ENCODE data around the gene HSBP1L1.

Gene HSBP1L1

GRCh38 chr18:79926306-79926705, 38.1 kb upstream of the HSBP1L1 start:
- no peak for TF ChIP-seq CTCF (IDR thresholded peaks at IDR 0.05; ENCODE audit: borderline replicate concordance, insufficient read depth, low read depth, low read length)
- H3K4me3 ChIP-seq (ENCODE audit: low read depth, low read length): no peak overlapping the region

- TF ChIP-seq CTCF (IDR thresholded peaks at IDR 0.05; ENCODE audit: borderline replicate concordance, insufficient read depth, low read depth, low read length): no peak
- H3K4me3 ChIP-seq (ENCODE audit: low read depth, low read length): no peak overlapping the region
These were observed 37.5 kb upstream of the HSBP1L1 start for GRCh38 chr18:79926715-79927606.

GRCh38 chr18:79927607-79928562, 36.6 kb upstream of the HSBP1L1 start:
- no peak for TF ChIP-seq CTCF (IDR thresholded peaks at IDR 0.05; ENCODE audit: borderline replicate concordance, insufficient read depth, low read depth, low read length)
- no peak overlapping the region for H3K4me3 ChIP-seq (ENCODE audit: low read depth, low read length)

GRCh38 chr18:79928563-79928960, 35.9 kb upstream of the HSBP1L1 start:
- no peak for TF ChIP-seq CTCF (IDR thresholded peaks at IDR 0.05; ENCODE audit: borderline replicate concordance, insufficient read depth, low read depth, low read length)
- no peak overlapping the region for H3K4me3 ChIP-seq (ENCODE audit: low read depth, low read length)

GRCh38 chr18:79930020-79930642, 34.3 kb upstream of the HSBP1L1 start:
- TF ChIP-seq CTCF (IDR thresholded peaks at IDR 0.05; ENCODE audit: borderline replicate concordance, insufficient read depth, low read depth, low read length): no peak
- H3K4me3 ChIP-seq (ENCODE audit: low read depth, low read length): no peak overlapping the region

DNA sequence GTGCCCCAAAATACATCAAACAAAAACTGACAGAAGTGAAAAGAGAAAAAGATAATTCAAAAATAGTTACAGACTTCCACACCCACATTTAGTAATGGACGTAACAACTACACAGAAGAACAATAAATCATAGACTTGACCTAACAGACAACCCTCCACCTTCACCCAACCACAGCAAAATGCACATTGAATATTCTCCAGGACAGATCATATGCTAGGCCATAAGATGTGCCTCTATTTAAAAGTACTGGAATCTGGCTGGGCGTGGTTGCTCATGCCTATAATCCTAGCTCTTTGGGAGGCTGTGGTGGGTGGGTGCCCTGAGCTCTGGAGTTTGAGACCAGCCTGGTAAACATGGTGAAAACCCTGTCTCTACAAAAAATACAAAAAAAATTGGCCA, 33.0 kb upstream of the HSBP1L1 start:
- no peak overlapping the region for H3K4me3 ChIP-seq (ENCODE audit: low read depth, low read length)
- no peak for TF ChIP-seq CTCF (IDR thresholded peaks at IDR 0.05; ENCODE audit: borderline replicate concordance, insufficient read depth, low read depth, low read length)

Data from GM12875 (cell line).